Glutamatergic neuron (in vitro differentiated cells): ENCODE measurements around the gene GALNS. TPM values are rescaled to one million over a fixed set of nuclear protein-coding genes. Genes with fewer than 3 reads are reported as not detected.

ENCODE experiments used
- DNase-seq: peaks from one replicate; pipeline ENCODE4 v3.0.0; 2022
- H3K27ac Mint-ChIP-seq: one replicate; pipeline ENCODE4 v1.8.0; 2020; ENCODE audit warnings: mild to moderate bottlenecking, mixed read lengths, inconsistent platforms; ENCODE audit not compliant: unreplicated experiment
- H3K27me3 Mint-ChIP-seq: one replicate; pipeline ENCODE4 v1.8.0; 2020; ENCODE audit warnings: mild to moderate bottlenecking, moderate library complexity, mixed read lengths, inconsistent platforms; ENCODE audit not compliant: unreplicated experiment
- H3K36me3 Mint-ChIP-seq: one replicate; pipeline ENCODE4 v1.8.0; 2020; ENCODE audit warnings: mild to moderate bottlenecking, mixed read lengths, inconsistent platforms; ENCODE audit not compliant: unreplicated experiment
- H3K4me1 Mint-ChIP-seq: one replicate; pipeline ENCODE4 v1.8.0; 2020; ENCODE audit warnings: mild to moderate bottlenecking, low read depth, mixed read lengths, inconsistent platforms; ENCODE audit not compliant: unreplicated experiment
- H3K4me3 Mint-ChIP-seq: one replicate; pipeline ENCODE4 v1.8.0; 2020; ENCODE audit warnings: mild to moderate bottlenecking, mixed read lengths, inconsistent platforms; ENCODE audit not compliant: unreplicated experiment
- H3K9me3 Mint-ChIP-seq: one replicate; pipeline ENCODE4 v1.8.0; 2020; ENCODE audit warnings: mild to moderate bottlenecking, moderate library complexity, mixed read lengths, inconsistent platforms; ENCODE audit not compliant: unreplicated experiment
- total RNA-seq: library from RNA; stranded (reverse); fragmentation: NEBNext Ultra II Directional; extraction: Animal tissue kit (Norgen Biotek cat#: 25700); gene quantifications from one replicate; pipeline ENCODE4 v1.2.1, GENCODE V29; 2021; ENCODE audit not compliant: unreplicated experiment
- TF ChIP-seq, protein P1 (sequence below): fragments of 200-600 bp; sonication (generic); IDR thresholded peaks from one replicate; pipeline ENCODE4 v1.5.0; 2021; ENCODE audit not compliant: partially characterized antibody, unreplicated experiment

GALNS gene
- total RNA-seq, 1 donor from 2014 or later: 31.7 TPM

DNA sequence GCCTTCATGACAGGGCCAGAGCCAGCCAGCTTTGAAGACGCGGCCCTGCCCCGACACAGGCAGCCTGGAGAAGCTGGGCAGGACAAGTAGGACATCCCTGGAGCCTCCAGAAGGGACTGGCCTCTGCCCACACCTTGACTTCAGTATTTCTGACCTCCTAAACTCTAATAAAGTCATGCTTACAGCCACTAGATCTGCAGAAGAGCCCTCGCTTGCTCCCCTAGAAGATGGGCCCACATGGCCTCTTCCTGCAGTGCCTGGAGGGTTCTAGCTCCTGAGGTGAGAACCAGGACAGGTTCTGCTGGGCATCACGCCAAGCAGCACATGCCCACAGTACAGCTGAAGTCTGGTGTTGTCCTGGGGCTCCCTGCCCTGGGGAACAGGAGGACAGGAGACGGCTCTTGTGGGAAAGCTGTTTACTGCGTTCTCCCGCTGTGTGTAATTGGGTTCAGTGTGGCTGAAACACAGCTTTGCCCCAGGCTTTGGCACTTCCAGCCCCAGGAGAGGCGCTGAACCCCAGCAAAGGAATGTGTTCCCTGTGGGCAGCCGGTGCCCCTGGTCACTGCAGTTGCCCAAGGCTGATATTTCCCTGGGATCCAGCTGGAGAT is 47.6 kb downstream of the GALNS start:
- H3K9me3 Mint-ChIP-seq: no peaks in the 10 kb centered on the region
- H3K27me3 Mint-ChIP-seq: peaks cover 1% of the 10 kb centered on the region
- no peaks in the 10 kb centered on the region for H3K36me3 Mint-ChIP-seq
- peaks cover 4% of the 10 kb centered on the region for H3K4me1 Mint-ChIP-seq
- H3K27ac Mint-ChIP-seq: no peak overlapping the region
- no peak for DNase-seq
- TF ChIP-seq, protein P1, sequence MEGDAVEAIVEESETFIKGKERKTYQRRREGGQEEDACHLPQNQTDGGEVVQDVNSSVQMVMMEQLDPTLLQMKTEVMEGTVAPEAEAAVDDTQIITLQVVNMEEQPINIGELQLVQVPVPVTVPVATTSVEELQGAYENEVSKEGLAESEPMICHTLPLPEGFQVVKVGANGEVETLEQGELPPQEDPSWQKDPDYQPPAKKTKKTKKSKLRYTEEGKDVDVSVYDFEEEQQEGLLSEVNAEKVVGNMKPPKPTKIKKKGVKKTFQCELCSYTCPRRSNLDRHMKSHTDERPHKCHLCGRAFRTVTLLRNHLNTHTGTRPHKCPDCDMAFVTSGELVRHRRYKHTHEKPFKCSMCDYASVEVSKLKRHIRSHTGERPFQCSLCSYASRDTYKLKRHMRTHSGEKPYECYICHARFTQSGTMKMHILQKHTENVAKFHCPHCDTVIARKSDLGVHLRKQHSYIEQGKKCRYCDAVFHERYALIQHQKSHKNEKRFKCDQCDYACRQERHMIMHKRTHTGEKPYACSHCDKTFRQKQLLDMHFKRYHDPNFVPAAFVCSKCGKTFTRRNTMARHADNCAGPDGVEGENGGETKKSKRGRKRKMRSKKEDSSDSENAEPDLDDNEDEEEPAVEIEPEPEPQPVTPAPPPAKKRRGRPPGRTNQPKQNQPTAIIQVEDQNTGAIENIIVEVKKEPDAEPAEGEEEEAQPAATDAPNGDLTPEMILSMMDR: no peak
- H3K4me3 Mint-ChIP-seq: no peak overlapping the region

DNA sequence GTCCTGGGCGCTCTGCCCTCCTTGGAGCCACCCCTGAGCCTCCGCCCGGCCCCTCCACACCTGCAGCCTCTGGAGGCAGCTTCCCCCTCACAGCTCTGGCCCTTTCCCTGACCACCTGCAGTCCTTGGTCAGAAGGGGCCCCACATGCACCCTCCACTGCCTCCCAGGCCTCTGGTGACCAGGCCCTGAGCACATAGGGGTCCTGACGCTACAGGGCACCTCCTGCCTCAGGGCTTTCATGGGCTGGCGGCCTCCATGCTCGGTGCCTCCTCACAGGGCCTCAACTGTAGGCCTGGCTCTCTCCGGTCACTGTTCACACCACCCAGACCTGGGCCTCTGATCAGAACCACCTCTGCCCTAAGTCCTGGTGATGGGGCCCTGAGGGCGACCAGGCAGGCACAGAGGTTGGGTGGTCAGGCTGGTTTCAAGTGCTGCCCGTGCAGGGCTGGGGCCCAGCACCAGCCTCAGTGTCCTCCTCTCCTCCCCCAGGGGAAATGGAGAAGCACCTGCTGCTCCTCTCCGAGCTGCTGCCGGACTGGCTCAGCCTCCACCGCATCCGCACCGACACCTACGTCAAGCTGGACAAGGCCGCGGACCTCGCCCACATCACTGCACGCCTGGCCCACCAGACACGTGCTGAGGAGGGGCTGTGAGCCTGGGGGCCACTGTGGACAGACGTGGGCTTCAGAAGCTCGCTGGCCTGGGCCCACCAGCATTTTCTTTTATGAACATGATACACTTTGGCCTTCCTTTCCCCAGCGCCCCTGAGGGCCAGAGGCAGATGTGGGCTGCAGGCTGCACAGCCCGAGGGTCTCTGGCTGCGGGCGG is 48.9 kb downstream of the GALNS start:
- Mint-ChIP-seq H3K27ac (peak overlapping the region; percentile 12), H3K36me3 (no peaks in the 10 kb centered on the region), H3K4me3 (no peak overlapping the region), H3K4me1 (no peaks in the 10 kb centered on the region), H3K27me3 (peaks cover 1% of the 10 kb centered on the region), H3K9me3 (no peaks in the 10 kb centered on the region)
- no peak for DNase-seq
- TF ChIP-seq, protein P1: no peak

DNA sequence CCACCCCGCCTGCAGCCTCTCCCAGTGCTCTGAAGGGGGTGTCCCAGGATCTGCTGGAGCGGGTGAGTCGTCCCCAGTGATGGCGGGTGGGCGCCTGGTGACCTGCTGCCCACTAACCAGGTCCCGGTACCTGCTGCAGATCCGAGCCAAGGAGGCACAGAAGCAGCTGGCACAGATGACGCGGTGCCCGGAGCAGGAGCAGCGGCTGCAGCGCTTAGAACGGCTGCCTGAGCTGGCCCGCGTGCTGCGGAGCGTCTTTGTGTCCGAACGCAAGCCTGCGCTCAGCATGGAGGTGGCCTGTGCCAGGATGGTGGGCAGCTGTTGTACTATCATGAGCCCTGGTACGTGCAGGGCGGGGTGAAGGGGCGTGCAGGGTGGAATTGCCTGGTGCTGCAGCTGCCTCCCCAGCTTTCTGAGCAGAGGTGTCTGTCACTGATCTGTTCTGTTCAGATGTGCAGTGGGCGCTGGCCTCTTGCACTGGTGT is 49.6 kb downstream of the GALNS start:
- Mint-ChIP-seq H3K27ac (no peak overlapping the region), H3K9me3 (no peaks in the 10 kb centered on the region), H3K36me3 (no peaks in the 10 kb centered on the region), H3K27me3 (peaks cover 1% of the 10 kb centered on the region), H3K4me3 (no peak overlapping the region), H3K4me1 (no peaks in the 10 kb centered on the region)
- TF ChIP-seq, protein P1: no peak
- no peak for DNase-seq

DNA sequence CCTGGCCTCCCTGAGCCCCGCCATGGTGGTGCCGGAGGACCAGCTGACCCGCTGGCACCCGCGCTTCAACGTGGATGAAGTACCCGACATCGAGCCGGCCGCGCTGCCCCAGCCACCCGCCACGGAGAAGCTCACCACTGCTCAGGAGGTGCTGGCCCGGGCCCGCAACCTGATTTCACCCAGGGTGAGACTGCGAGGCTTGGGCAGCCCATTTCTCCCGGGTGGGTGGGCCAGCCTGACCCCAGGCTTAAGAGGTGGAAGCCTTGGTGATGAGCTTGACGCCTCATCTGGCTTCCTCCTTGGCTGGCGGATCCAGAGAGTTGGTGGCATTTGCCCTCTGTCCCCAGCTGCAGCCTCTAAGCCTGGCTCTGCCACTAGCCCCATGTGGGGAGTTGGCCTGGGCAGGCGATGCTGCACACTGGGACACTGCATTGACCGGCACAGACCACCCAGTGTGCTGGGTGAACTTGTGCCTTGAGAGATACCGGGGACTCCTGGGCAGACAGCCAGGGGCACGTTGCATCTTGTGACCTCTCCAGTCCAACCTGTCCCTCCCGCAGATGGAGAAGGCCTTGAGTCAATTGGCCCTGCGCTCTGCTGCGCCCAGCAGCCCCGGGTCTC is 50.1 kb downstream of the GALNS start:
- DNase-seq: no peak
- no peak overlapping the region for H3K27ac Mint-ChIP-seq

More for the DNA sequence above, 50.1 kb downstream of the GALNS start:
- no peaks in the 10 kb centered on the region for H3K9me3 Mint-ChIP-seq
- no peak overlapping the region for H3K4me3 Mint-ChIP-seq
- no peaks in the 10 kb centered on the region for H3K4me1 Mint-ChIP-seq
- peaks cover 1% of the 10 kb centered on the region for H3K27me3 Mint-ChIP-seq
- no peaks in the 10 kb centered on the region for H3K36me3 Mint-ChIP-seq
- TF ChIP-seq, protein P1: no peak
